WTC11 (cell line): Measurements from ENCODE around the gene DAAM2. TPM values are rescaled to one million over a fixed set of nuclear protein-coding genes. Genes with fewer than 3 reads are reported as not detected.

Source experiments
- ATAC-seq: fragments of 200-7000 bp; cut with Tn5 transposase; 2 replicates; pipeline ENCODE4 v1.10.0; 2021; ENCODE audit warnings: mild to moderate bottlenecking, moderate library complexity
- CTCF ChIA-PET: fragments of 300-600 bp; sonication (Branson Sonifier 250); formaldehyde crosslinking; loops from one replicate; lab custom pipeline; 2021; ENCODE audit warnings: antibody characterized with exemption; lab: Charles Lee
- POLR2A ChIA-PET: fragments of 350-600 bp; sonication (Branson Sonifier 250); formaldehyde crosslinking; loops from one replicate; lab custom pipeline; 2021; ENCODE audit warnings: antibody characterized with exemption; lab: Charles Lee
- DNase-seq: peaks from one replicate; pipeline ENCODE4 v3.0.0; 2021; ENCODE audit warnings: low spot score
- H3K27ac Mint-ChIP-seq: 2 replicates; pipeline ENCODE4 v1.8.0; 2021; ENCODE audit warnings: mixed read lengths
- H3K27me3 Mint-ChIP-seq: 2 replicates; pipeline ENCODE4 v1.8.0; 2021; ENCODE audit warnings: low read depth, mild to moderate bottlenecking, moderate library complexity, mixed read lengths
- H3K36me3 Mint-ChIP-seq: 2 replicates; pipeline ENCODE4 v1.8.0; 2021; ENCODE audit warnings: mixed read lengths
- H3K4me1 Mint-ChIP-seq: 2 replicates; pipeline ENCODE4 v1.8.0; 2022; ENCODE audit warnings: mixed read lengths
- H3K4me3 Mint-ChIP-seq: 2 replicates; pipeline ENCODE4 v1.8.0; 2021; ENCODE audit warnings: mild to moderate bottlenecking, moderate library complexity, mixed read lengths
- H3K9me3 Mint-ChIP-seq: 2 replicates; pipeline ENCODE4 v1.8.0; 2021; ENCODE audit warnings: mixed read lengths
- CREB1 ChIP-seq: sonication (generic); formaldehyde crosslinking; IDR thresholded peaks from 2 replicates; pipeline ENCODE4 v1.8.0; 2023; ENCODE audit warnings: mild to moderate bottlenecking, missing genetic modification reagents
- CREM ChIP-seq: sonication (generic); formaldehyde crosslinking; IDR thresholded peaks from 2 replicates; pipeline ENCODE4 v1.8.1; 2022; ENCODE audit warnings: mild to moderate bottlenecking, missing genetic modification reagents, moderate library complexity
- EMX1 ChIP-seq: fragments of 250-450 bp; sonication (Bioruptor Pico); IDR thresholded peaks from 2 replicates; pipeline ENCODE4 v1.8.0; 2021; ENCODE audit warnings: mild to moderate bottlenecking
- ESRRA ChIP-seq: sonication (generic); formaldehyde crosslinking; IDR thresholded peaks from 2 replicates; pipeline ENCODE4 v1.8.1; 2022; ENCODE audit warnings: mild to moderate bottlenecking, missing genetic modification reagents, borderline replicate concordance
- ETV6 ChIP-seq: sonication (generic); formaldehyde crosslinking; IDR thresholded peaks from 2 replicates; pipeline ENCODE4 v1.8.1; 2022; ENCODE audit warnings: mild to moderate bottlenecking, missing genetic modification reagents
- GABPB1 ChIP-seq: sonication (generic); formaldehyde crosslinking; IDR thresholded peaks from 2 replicates; pipeline ENCODE4 v1.8.1; 2023; ENCODE audit warnings: mild to moderate bottlenecking, missing genetic modification reagents
- GRHL2 ChIP-seq: fragments of 250-450 bp; sonication (Bioruptor Pico); IDR thresholded peaks from 2 replicates; pipeline ENCODE4 v1.8.0; 2022; ENCODE audit warnings: mild to moderate bottlenecking, moderate library complexity; ENCODE audit not compliant: insufficient replicate concordance, severe bottlenecking
- JUN ChIP-seq: sonication (generic); formaldehyde crosslinking; IDR thresholded peaks from 2 replicates; pipeline ENCODE4 v1.8.0; 2023; ENCODE audit warnings: mild to moderate bottlenecking, missing genetic modification reagents
- KAT7 ChIP-seq: sonication (generic); formaldehyde crosslinking; IDR thresholded peaks from 2 replicates; pipeline ENCODE4 v1.8.1; 2023; ENCODE audit warnings: missing genetic modification reagents, mild to moderate bottlenecking, borderline replicate concordance
- NFATC4 ChIP-seq: fragments of 250-450 bp; sonication (Bioruptor Pico); IDR thresholded peaks from 2 replicates; pipeline ENCODE4 v1.9.0; 2021; ENCODE audit warnings: mild to moderate bottlenecking
- PREB ChIP-seq: sonication (generic); formaldehyde crosslinking; IDR thresholded peaks from 2 replicates; pipeline ENCODE4 v1.8.1; 2022; ENCODE audit warnings: mild to moderate bottlenecking, missing genetic modification reagents, moderate library complexity, borderline replicate concordance
- RELA ChIP-seq: sonication (generic); formaldehyde crosslinking; IDR thresholded peaks from 2 replicates; pipeline ENCODE4 v1.8.1; 2022; ENCODE audit warnings: missing genetic modification reagents, mild to moderate bottlenecking, borderline replicate concordance
- SMAD3 ChIP-seq: sonication (generic); formaldehyde crosslinking; IDR thresholded peaks from 2 replicates; pipeline ENCODE4 v1.8.0; 2022; ENCODE audit warnings: missing genetic modification reagents, mild to moderate bottlenecking, borderline replicate concordance
- TEAD1 ChIP-seq: sonication (generic); formaldehyde crosslinking; IDR thresholded peaks from 2 replicates; pipeline ENCODE4 v1.8.0; 2022; ENCODE audit warnings: mild to moderate bottlenecking, missing genetic modification reagents
- USF1 ChIP-seq: sonication (generic); formaldehyde crosslinking; IDR thresholded peaks from 2 replicates; pipeline ENCODE4 v1.8.0; 2022; ENCODE audit warnings: mild to moderate bottlenecking, missing genetic modification reagents
- ZNF121 ChIP-seq: sonication (generic); formaldehyde crosslinking; IDR thresholded peaks from 2 replicates; pipeline ENCODE4 v1.8.0; 2023; ENCODE audit warnings: missing genetic modification reagents
- ZNF232 ChIP-seq: sonication (generic); formaldehyde crosslinking; IDR thresholded peaks from 2 replicates; pipeline ENCODE4 v1.8.0; 2022; ENCODE audit warnings: mild to moderate bottlenecking, missing genetic modification reagents
- ZNF416 ChIP-seq: fragments of 250-450 bp; sonication (Bioruptor Pico); IDR thresholded peaks from 2 replicates; pipeline ENCODE4 v1.9.0; 2021; ENCODE audit warnings: mild to moderate bottlenecking, inconsistent platforms
- ZNF423 ChIP-seq: fragments of 250-450 bp; sonication (Bioruptor Pico); IDR thresholded peaks from 2 replicates; pipeline ENCODE4 v2.1.2; 2022; ENCODE audit warnings: mild to moderate bottlenecking, moderate library complexity
- total RNA-seq: library from RNA; stranded (reverse); gene quantifications from 3 replicates; pipeline ENCODE4 v1.2.3, GENCODE V29; 2021
- TF ChIP-seq, protein P1 (sequence below): fragments of 250-450 bp; sonication (Bioruptor Pico); IDR thresholded peaks from 2 replicates; pipeline ENCODE4 v2.1.2; 2022; ENCODE audit warnings: mild to moderate bottlenecking, moderate library complexity
- TF ChIP-seq, protein P2 (sequence below): sonication (generic); formaldehyde crosslinking; IDR thresholded peaks from 2 replicates; pipeline ENCODE4 v1.8.0; 2023; ENCODE audit warnings: missing genetic modification reagents
- TF ChIP-seq, protein P3 (sequence below): sonication (generic); formaldehyde crosslinking; conservative IDR thresholded peaks from 2 replicates; pipeline ENCODE4 v1.8.1; 2022; ENCODE audit warnings: mild to moderate bottlenecking, missing genetic modification reagents
- TF ChIP-seq, protein P4 (sequence below): sonication (generic); formaldehyde crosslinking; IDR thresholded peaks from 2 replicates; pipeline ENCODE4 v1.8.1; 2023; ENCODE audit warnings: mild to moderate bottlenecking, missing genetic modification reagents, moderate library complexity

The DAAM2 gene
- total RNA-seq, 1 experiment from 2014 or later = 2.0 TPM

- Mint-ChIP-seq H3K27me3 (no peaks in the 10 kb centered on the region), H3K36me3 (peaks cover 60% of the 10 kb centered on the region), H3K4me3 (no peak overlapping the region), H3K4me1 (0 out of 2 replicates have a peak, but pooled peaks cover under 1% of the 10 kb centered on the region), H3K27ac (no peak overlapping the region), H3K9me3 (peaks cover 5% of the 10 kb centered on the region)
- DNase-seq = no peak
- ChIA-PET POLR2A (no interaction called here), CTCF (interaction anchor here (1.5 kb wide), 1 partner anchor 25 kb away, joined by 3 read pairs; no protein-coding TSS in a partner anchor)
- TF ChIP-seq GABPB1 (CRISPR knock-in tag) (no peak), JUN (CRISPR knock-in tag) (no peak), EMX1 (CRISPR knock-in tag) (no peak), ZNF416 (CRISPR knock-in tag) (no peak), USF1 (CRISPR knock-in tag) (no peak)
- TF ChIP-seq, protein P1, sequence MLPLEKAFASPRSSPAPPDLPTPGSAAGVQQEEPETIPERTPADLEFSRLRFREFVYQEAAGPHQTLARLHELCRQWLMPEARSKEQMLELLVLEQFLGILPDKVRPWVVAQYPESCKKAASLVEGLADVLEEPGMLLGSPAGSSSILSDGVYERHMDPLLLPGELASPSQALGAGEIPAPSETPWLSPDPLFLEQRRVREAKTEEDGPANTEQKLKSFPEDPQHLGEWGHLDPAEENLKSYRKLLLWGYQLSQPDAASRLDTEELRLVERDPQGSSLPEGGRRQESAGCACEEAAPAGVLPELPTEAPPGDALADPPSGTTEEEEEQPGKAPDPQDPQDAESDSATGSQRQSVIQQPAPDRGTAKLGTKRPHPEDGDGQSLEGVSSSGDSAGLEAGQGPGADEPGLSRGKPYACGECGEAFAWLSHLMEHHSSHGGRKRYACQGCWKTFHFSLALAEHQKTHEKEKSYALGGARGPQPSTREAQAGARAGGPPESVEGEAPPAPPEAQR (CRISPR knock-in tag) = no peak
- TF ChIP-seq, protein P2, sequence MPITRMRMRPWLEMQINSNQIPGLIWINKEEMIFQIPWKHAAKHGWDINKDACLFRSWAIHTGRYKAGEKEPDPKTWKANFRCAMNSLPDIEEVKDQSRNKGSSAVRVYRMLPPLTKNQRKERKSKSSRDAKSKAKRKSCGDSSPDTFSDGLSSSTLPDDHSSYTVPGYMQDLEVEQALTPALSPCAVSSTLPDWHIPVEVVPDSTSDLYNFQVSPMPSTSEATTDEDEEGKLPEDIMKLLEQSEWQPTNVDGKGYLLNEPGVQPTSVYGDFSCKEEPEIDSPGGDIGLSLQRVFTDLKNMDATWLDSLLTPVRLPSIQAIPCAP (CRISPR knock-in tag) = no peak
- ATAC-seq = no peak
Measured at GRCh38 chr6:39923394-39923793, 131.2 kb downstream of the DAAM2 start.

DNA sequence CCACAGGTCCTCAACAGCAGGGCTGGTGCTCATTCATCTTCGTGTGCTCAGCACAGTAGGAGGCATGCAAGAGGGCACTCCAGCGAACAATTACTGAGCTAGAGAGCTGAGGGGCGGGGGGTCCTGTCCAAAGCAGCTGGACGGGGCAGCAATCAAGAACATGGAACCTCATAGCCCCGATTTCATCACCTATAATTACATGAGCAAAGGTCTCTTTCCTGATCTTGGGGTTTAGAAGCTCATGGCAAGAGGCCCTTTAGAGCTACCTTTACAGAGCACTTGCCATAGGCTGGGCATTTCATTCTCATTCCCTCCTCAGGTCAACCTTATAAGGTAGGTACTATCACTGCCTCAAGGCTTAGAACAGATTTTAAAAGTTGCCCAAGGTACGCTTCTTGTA lies 131.7 kb downstream of the DAAM2 start:
- ATAC-seq = no peak
- TF ChIP-seq RELA (CRISPR knock-in tag) (no peak), GRHL2 (no peak), CREB1 (CRISPR knock-in tag) (no peak), ZNF423 (CRISPR knock-in tag) (no peak), KAT7 (CRISPR knock-in tag) (no peak), ESRRA (no peak), TEAD1 (CRISPR knock-in tag) (no peak), NFATC4 (no peak), PREB (no peak), CREM (CRISPR knock-in tag) (no peak), ZNF232 (no peak), ZNF121 (CRISPR knock-in tag) (no peak), ETV6 (CRISPR knock-in tag) (no peak), SMAD3 (no peak)
- TF ChIP-seq, protein P3, sequence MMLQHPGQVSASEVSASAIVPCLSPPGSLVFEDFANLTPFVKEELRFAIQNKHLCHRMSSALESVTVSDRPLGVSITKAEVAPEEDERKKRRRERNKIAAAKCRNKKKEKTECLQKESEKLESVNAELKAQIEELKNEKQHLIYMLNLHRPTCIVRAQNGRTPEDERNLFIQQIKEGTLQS = no peak
- TF ChIP-seq, protein P4, sequence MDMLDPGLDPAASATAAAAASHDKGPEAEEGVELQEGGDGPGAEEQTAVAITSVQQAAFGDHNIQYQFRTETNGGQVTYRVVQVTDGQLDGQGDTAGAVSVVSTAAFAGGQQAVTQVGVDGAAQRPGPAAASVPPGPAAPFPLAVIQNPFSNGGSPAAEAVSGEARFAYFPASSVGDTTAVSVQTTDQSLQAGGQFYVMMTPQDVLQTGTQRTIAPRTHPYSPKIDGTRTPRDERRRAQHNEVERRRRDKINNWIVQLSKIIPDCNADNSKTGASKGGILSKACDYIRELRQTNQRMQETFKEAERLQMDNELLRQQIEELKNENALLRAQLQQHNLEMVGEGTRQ = no peak
- TF ChIP-seq, all 79 proteins: peak for 0

More for the DNA sequence above, 131.7 kb downstream of the DAAM2 start:
- no peak overlapping the region for H3K27ac Mint-ChIP-seq
- POLR2A ChIA-PET = no interaction called here
- H3K4me3 Mint-ChIP-seq = no peak overlapping the region
- H3K4me1 Mint-ChIP-seq = no peaks in the 10 kb centered on the region
- peaks cover 63% of the 10 kb centered on the region for H3K36me3 Mint-ChIP-seq
- H3K9me3 Mint-ChIP-seq = peaks cover 5% of the 10 kb centered on the region
- DNase-seq = no peak
- H3K27me3 Mint-ChIP-seq = no peaks in the 10 kb centered on the region
- CTCF ChIA-PET = no interaction called here
